ENCODE data around the gene HAVCR1.
"Not testable (repeated sequence)": the region's sequence is repeated elsewhere in the genome, so short reads cannot be mapped to it uniquely, and the experiment has no call there.

HAVCR1 gene

GRCh38 chr5:157022024-157022423 is 36.9 kb downstream of the HAVCR1 start:
- Histone ChIP-seq H3K4me3 (ENCODE audit: insufficient read length, low read depth) (no peak overlapping the region), H3K27me3 (ENCODE audit: insufficient read depth, insufficient read length) (no peaks in the 10 kb centered on the region), H3K9ac (ENCODE audit: insufficient read length, low read depth) (no peak overlapping the region), H3K36me3 (ENCODE audit: insufficient read depth, insufficient read length, low read length) (no peaks in the 10 kb centered on the region), H3K9me3 (ENCODE audit: insufficient read depth, low read length) (peaks cover 12% of the 10 kb centered on the region), H3K4me1 (ENCODE audit: insufficient read depth, insufficient read length) (no peaks in the 10 kb centered on the region)
- TF ChIP-seq ZNF274 (IDR thresholded peaks at IDR 0.05; ENCODE audit: low read depth, low read length) (no peak), SUZ12 (IDR thresholded peaks at IDR 0.05; ENCODE audit: extremely low read depth, insufficient read depth, insufficient read length) (no peak), YY1 (IDR thresholded peaks at IDR 0.05; ENCODE audit: insufficient read depth, insufficient read length) (no peak)
- DNase-seq (ENCODE audit: low read depth, low spot score): no peak

- Histone ChIP-seq H3K4me3 (ENCODE audit: insufficient read length, low read depth) (no peak overlapping the region), H3K9ac (ENCODE audit: insufficient read length, low read depth) (no peak overlapping the region), H3K27me3 (ENCODE audit: insufficient read depth, insufficient read length) (no peaks in the 10 kb centered on the region), H3K4me1 (ENCODE audit: insufficient read depth, insufficient read length) (no peaks in the 10 kb centered on the region), H3K9me3 (ENCODE audit: insufficient read depth, low read length) (peaks cover 12% of the 10 kb centered on the region), H3K36me3 (ENCODE audit: insufficient read depth, insufficient read length, low read length) (no peaks in the 10 kb centered on the region)
- TF ChIP-seq ZNF274 (IDR thresholded peaks at IDR 0.05; ENCODE audit: low read depth, low read length): no peak
- no peak for TF ChIP-seq SUZ12 (IDR thresholded peaks at IDR 0.05; ENCODE audit: extremely low read depth, insufficient read depth, insufficient read length)
- no peak for TF ChIP-seq YY1 (IDR thresholded peaks at IDR 0.05; ENCODE audit: insufficient read depth, insufficient read length)
- no peak for DNase-seq (ENCODE audit: low read depth, low spot score)
Observed at GRCh38 chr5:157020511-157021222, 38.2 kb downstream of the HAVCR1 start.

DNA sequence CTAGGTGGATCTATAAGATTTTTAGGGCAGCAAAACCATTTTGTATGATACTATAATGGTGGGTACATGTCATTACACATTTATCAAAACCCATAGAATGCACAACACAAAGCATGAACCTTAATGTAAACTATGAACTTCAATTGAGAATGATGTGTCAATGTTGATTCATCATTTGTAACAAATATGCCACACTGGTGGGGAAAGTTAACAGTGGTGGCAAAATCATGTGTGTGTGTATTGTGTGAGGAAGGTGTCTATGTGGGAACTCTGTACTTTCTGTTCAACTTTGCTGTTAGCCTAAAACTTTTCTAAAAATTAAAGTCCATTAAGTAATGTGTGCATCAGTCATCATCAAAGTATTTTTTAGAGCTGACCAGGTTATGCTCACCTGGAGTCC is 38.9 kb downstream of the HAVCR1 start:
- H3K4me1 ChIP-seq (ENCODE audit: insufficient read depth, insufficient read length): no peaks in the 10 kb centered on the region
- DNase-seq (ENCODE audit: low read depth, low spot score): no peak
- no peak overlapping the region for H3K4me3 ChIP-seq (ENCODE audit: insufficient read length, low read depth)
- TF ChIP-seq YY1 (IDR thresholded peaks at IDR 0.05; ENCODE audit: insufficient read depth, insufficient read length) (no peak), SUZ12 (IDR thresholded peaks at IDR 0.05; ENCODE audit: extremely low read depth, insufficient read depth, insufficient read length) (no peak), ZNF274 (IDR thresholded peaks at IDR 0.05; ENCODE audit: low read depth, low read length) (no peak)
- H3K27me3 ChIP-seq (ENCODE audit: insufficient read depth, insufficient read length): no peaks in the 10 kb centered on the region
- no peak overlapping the region for H3K9ac ChIP-seq (ENCODE audit: insufficient read length, low read depth)
- no peaks in the 10 kb centered on the region for H3K36me3 ChIP-seq (ENCODE audit: insufficient read depth, insufficient read length, low read length)
- H3K9me3 ChIP-seq (ENCODE audit: insufficient read depth, low read length): peaks cover 12% of the 10 kb centered on the region

DNA sequence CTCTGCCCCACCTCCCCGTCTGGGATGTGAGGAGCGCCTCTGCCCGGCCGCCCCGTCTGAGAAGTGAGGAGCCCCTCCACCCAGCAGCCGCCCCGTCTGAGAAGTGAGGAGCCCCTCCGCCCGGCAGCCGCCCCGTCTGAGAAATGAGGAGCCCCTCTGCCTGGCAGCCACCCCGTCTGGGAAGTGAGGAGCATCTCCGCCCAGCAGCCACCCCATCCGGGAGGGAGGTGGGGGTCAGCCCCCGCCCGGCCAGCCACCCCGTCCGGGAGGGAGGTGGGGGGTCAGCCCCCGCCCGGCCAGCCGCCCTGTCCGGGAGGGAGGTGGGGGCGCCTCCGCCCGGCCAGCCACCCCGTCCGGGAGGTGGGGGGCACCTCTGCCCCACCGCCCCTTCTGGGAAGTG is 44.8 kb downstream of the HAVCR1 start:
- H3K36me3 ChIP-seq (ENCODE audit: insufficient read depth, insufficient read length, low read length); H3K27me3 ChIP-seq (ENCODE audit: insufficient read depth, insufficient read length); DNase-seq (ENCODE audit: low read depth, low spot score); H3K4me3 ChIP-seq (ENCODE audit: insufficient read length, low read depth); H3K9ac ChIP-seq (ENCODE audit: insufficient read length, low read depth); H3K4me1 ChIP-seq (ENCODE audit: insufficient read depth, insufficient read length): not testable (repeated sequence)
- H3K9me3 ChIP-seq (ENCODE audit: insufficient read depth, low read length): peaks cover 12% of the 10 kb centered on the region

- Histone ChIP-seq H3K27me3 (ENCODE audit: insufficient read depth, insufficient read length) (no peaks in the 10 kb centered on the region), H3K36me3 (ENCODE audit: insufficient read depth, insufficient read length, low read length) (no peaks in the 10 kb centered on the region), H3K4me3 (ENCODE audit: insufficient read length, low read depth) (no peak overlapping the region), H3K4me1 (ENCODE audit: insufficient read depth, insufficient read length) (no peaks in the 10 kb centered on the region), H3K9me3 (ENCODE audit: insufficient read depth, low read length) (peaks cover 6% of the 10 kb centered on the region; the same call in 1 of the 2 replicates), H3K9ac (ENCODE audit: insufficient read length, low read depth) (no peak overlapping the region)
- TF ChIP-seq YY1 (IDR thresholded peaks at IDR 0.05; ENCODE audit: insufficient read depth, insufficient read length) (no peak), ZNF274 (IDR thresholded peaks at IDR 0.05; ENCODE audit: low read depth, low read length) (no peak)
- no peak for DNase-seq (ENCODE audit: low read depth, low spot score)
Observed at GRCh38 chr5:157006262-157006661, 52.7 kb downstream of the HAVCR1 start.

- Histone ChIP-seq H3K9me3 (ENCODE audit: insufficient read depth, low read length) (peaks cover 6% of the 10 kb centered on the region; the same call in 1 of the 2 replicates), H3K4me3 (ENCODE audit: insufficient read length, low read depth) (no peak overlapping the region), H3K9ac (ENCODE audit: insufficient read length, low read depth) (no peak overlapping the region), H3K36me3 (ENCODE audit: insufficient read depth, insufficient read length, low read length) (no peaks in the 10 kb centered on the region), H3K4me1 (ENCODE audit: insufficient read depth, insufficient read length) (no peaks in the 10 kb centered on the region), H3K27me3 (ENCODE audit: insufficient read depth, insufficient read length) (no peaks in the 10 kb centered on the region)
- no peak for DNase-seq (ENCODE audit: low read depth, low spot score)
- no peak for TF ChIP-seq ZNF274 (IDR thresholded peaks at IDR 0.05; ENCODE audit: low read depth, low read length)
- TF ChIP-seq SUZ12 (IDR thresholded peaks at IDR 0.05; ENCODE audit: extremely low read depth, insufficient read depth, insufficient read length): no peak
- TF ChIP-seq YY1 (IDR thresholded peaks at IDR 0.05; ENCODE audit: insufficient read depth, insufficient read length): no peak
Observed at GRCh38 chr5:157004893-157005551, 53.9 kb downstream of the HAVCR1 start.

DNA sequence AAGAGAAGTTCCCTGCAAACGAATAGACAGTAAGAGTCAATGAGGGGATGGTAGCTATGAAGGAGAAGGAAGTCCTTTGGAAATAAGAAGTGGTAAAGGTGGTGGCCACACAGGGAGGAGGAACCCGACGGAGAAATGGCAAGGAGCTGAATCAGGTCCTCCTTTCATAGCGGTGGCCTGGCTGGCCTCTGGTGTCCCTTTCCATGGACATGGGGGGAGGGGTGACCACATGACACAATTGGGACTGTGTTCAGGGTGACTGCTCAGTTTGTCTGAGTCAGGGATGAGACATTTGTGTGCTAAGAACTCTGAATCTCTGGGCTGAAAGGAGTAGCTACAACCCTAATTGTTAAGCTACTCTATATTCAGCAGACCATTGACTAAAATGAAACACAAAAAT is 67.2 kb downstream of the HAVCR1 start:
- no peak for TF ChIP-seq ZNF274 (IDR thresholded peaks at IDR 0.05; ENCODE audit: low read depth, low read length)
- no peak for TF ChIP-seq YY1 (IDR thresholded peaks at IDR 0.05; ENCODE audit: insufficient read depth, insufficient read length)
- TF ChIP-seq SUZ12 (IDR thresholded peaks at IDR 0.05; ENCODE audit: extremely low read depth, insufficient read depth, insufficient read length): no peak
- no peak for DNase-seq (ENCODE audit: low read depth, low spot score)
- no peak overlapping the region for H3K4me3 ChIP-seq (ENCODE audit: insufficient read length, low read depth)
- no peaks in the 10 kb centered on the region for H3K4me1 ChIP-seq (ENCODE audit: insufficient read depth, insufficient read length)
- H3K36me3 ChIP-seq (ENCODE audit: insufficient read depth, insufficient read length, low read length): no peaks in the 10 kb centered on the region
- no peaks in the 10 kb centered on the region for H3K9me3 ChIP-seq (ENCODE audit: insufficient read depth, low read length)
- H3K9ac ChIP-seq (ENCODE audit: insufficient read length, low read depth): no peak overlapping the region
- no peaks in the 10 kb centered on the region for H3K27me3 ChIP-seq (ENCODE audit: insufficient read depth, insufficient read length)

All from NT2/D1 (cell line).